WTC11 (cell line): Measurements from ENCODE around the gene KBTBD7. TPM values are rescaled to one million over a fixed set of nuclear protein-coding genes. Genes with fewer than 3 reads are reported as not detected.

Experiments
- AR ChIP-seq: fragments of 250-450 bp; sonication (Bioruptor Pico); IDR thresholded peaks from 2 replicates; pipeline ENCODE4 v1.9.0; 2021; ENCODE audit warnings: mild to moderate bottlenecking
- ARID4B ChIP-seq: sonication (generic); formaldehyde crosslinking; IDR thresholded peaks from 2 replicates; pipeline ENCODE4 v1.8.0; 2023; ENCODE audit warnings: missing genetic modification reagents, mild to moderate bottlenecking, borderline replicate concordance
- ATF6 ChIP-seq: sonication (generic); formaldehyde crosslinking; IDR thresholded peaks from 2 replicates; pipeline ENCODE4 v1.8.1; 2023; ENCODE audit warnings: mild to moderate bottlenecking, missing genetic modification reagents
- CREB1 ChIP-seq: sonication (generic); formaldehyde crosslinking; IDR thresholded peaks from 2 replicates; pipeline ENCODE4 v1.8.0; 2023; ENCODE audit warnings: mild to moderate bottlenecking, missing genetic modification reagents
- E2F1 ChIP-seq: sonication (generic); formaldehyde crosslinking; IDR thresholded peaks from 2 replicates; pipeline ENCODE4 v1.8.0; 2022; ENCODE audit warnings: mild to moderate bottlenecking, missing genetic modification reagents
- ETV6 ChIP-seq: sonication (generic); formaldehyde crosslinking; IDR thresholded peaks from 2 replicates; pipeline ENCODE4 v1.8.1; 2022; ENCODE audit warnings: mild to moderate bottlenecking, missing genetic modification reagents
- FOXP4 ChIP-seq: sonication (generic); formaldehyde crosslinking; IDR thresholded peaks from 2 replicates; pipeline ENCODE4 v1.8.0; 2022; ENCODE audit warnings: mild to moderate bottlenecking, missing genetic modification reagents
- GTF2I ChIP-seq: fragments of 250-450 bp; sonication (Bioruptor Pico); conservative IDR thresholded peaks from 2 replicates; pipeline ENCODE4 v1.4.0; 2021; ENCODE audit warnings: mild to moderate bottlenecking
- HMGA2 ChIP-seq: fragments of 250-450 bp; sonication (Bioruptor Pico); IDR thresholded peaks from 2 replicates; pipeline ENCODE4 v1.4.0; 2021; ENCODE audit warnings: mild to moderate bottlenecking, moderate library complexity
- MYBL2 ChIP-seq: sonication (generic); formaldehyde crosslinking; IDR thresholded peaks from 2 replicates; pipeline ENCODE4 v1.8.1; 2023; ENCODE audit warnings: mild to moderate bottlenecking, moderate library complexity, missing genetic modification reagents
- NFYB ChIP-seq: sonication (generic); formaldehyde crosslinking; conservative IDR thresholded peaks from 2 replicates; pipeline ENCODE4 v1.8.0; 2022; ENCODE audit warnings: low read depth, missing genetic modification reagents
- OVOL2 ChIP-seq: fragments of 250-450 bp; sonication (Bioruptor Pico); IDR thresholded peaks from 2 replicates; pipeline ENCODE4 v1.9.0; 2021; ENCODE audit warnings: mild to moderate bottlenecking, borderline replicate concordance
- PRDM15 ChIP-seq: sonication (generic); formaldehyde crosslinking; IDR thresholded peaks from 2 replicates; pipeline ENCODE4 v1.8.0; 2022; ENCODE audit warnings: missing genetic modification reagents
- PREB ChIP-seq: sonication (generic); formaldehyde crosslinking; IDR thresholded peaks from 2 replicates; pipeline ENCODE4 v1.8.1; 2022; ENCODE audit warnings: mild to moderate bottlenecking, missing genetic modification reagents, moderate library complexity, borderline replicate concordance
- RELA ChIP-seq: sonication (generic); formaldehyde crosslinking; IDR thresholded peaks from 2 replicates; pipeline ENCODE4 v1.8.1; 2022; ENCODE audit warnings: missing genetic modification reagents, mild to moderate bottlenecking, borderline replicate concordance
- SMAD4 ChIP-seq: sonication (generic); formaldehyde crosslinking; IDR thresholded peaks from 2 replicates; pipeline ENCODE4 v1.8.0; 2022; ENCODE audit warnings: mild to moderate bottlenecking, missing genetic modification reagents
- SOX15 ChIP-seq: fragments of 250-450 bp; sonication (Bioruptor Pico); IDR thresholded peaks from 2 replicates; pipeline ENCODE4 v1.9.0; 2021; ENCODE audit warnings: mild to moderate bottlenecking
- ZNF317 ChIP-seq: sonication (generic); formaldehyde crosslinking; IDR thresholded peaks from 2 replicates; pipeline ENCODE4 v1.8.1; 2023; ENCODE audit warnings: low read depth, mild to moderate bottlenecking, moderate library complexity, missing genetic modification reagents, borderline replicate concordance
- ZNF416 ChIP-seq: fragments of 250-450 bp; sonication (Bioruptor Pico); IDR thresholded peaks from 2 replicates; pipeline ENCODE4 v1.9.0; 2021; ENCODE audit warnings: mild to moderate bottlenecking, inconsistent platforms
- ZNF671 ChIP-seq: fragments of 250-450 bp; sonication (Bioruptor Pico); IDR thresholded peaks from 2 replicates; pipeline ENCODE4 v1.8.0; 2021; ENCODE audit warnings: mild to moderate bottlenecking
- total RNA-seq: library from RNA; stranded (reverse); gene quantifications from 3 replicates; pipeline ENCODE4 v1.2.3, GENCODE V29; 2021

The KBTBD7 gene
- total RNA-seq, 1 experiment from 2014 or later: 15.7 TPM

GRCh38 chr13:41193919-41194824 lies at the start of gene KBTBD7 (continued):
- TF ChIP-seq SMAD4 (CRISPR knock-in tag): no peak
- TF ChIP-seq ZNF416 (CRISPR knock-in tag): no peak
- TF ChIP-seq PREB (CRISPR knock-in tag): no peak
- no peak for TF ChIP-seq AR (CRISPR knock-in tag)
- peak; percentile 55; the same call in 1 of the 2 replicates for TF ChIP-seq FOXP4 (CRISPR knock-in tag)
- TF ChIP-seq ZNF671 (CRISPR knock-in tag): no peak
- no peak; the same call in 1 of the 2 replicates for TF ChIP-seq E2F1 (CRISPR knock-in tag)
- TF ChIP-seq GTF2I (CRISPR knock-in tag): no peak
- peak; percentile 68; the same call in 1 of the 2 replicates for TF ChIP-seq MYBL2 (CRISPR knock-in tag)
- no peak for TF ChIP-seq ZNF317
- no peak for TF ChIP-seq HMGA2 (CRISPR knock-in tag)
- TF ChIP-seq PRDM15 (CRISPR knock-in tag): no peak
- TF ChIP-seq CREB1 (CRISPR knock-in tag): no peak
- TF ChIP-seq ATF6 (CRISPR knock-in tag): no peak
- TF ChIP-seq RELA: peak; percentile 74; the same call in 1 of the 2 replicates
- no peak for TF ChIP-seq OVOL2 (CRISPR knock-in tag)
- TF ChIP-seq ARID4B: peak; percentile 77; the same call in 1 of the 2 replicates
- peak; percentile 20; the same call in 1 of the 2 replicates for TF ChIP-seq NFYB (CRISPR knock-in tag)
- no peak for TF ChIP-seq SOX15 (CRISPR knock-in tag)
- peak; percentile 78; the same call in 1 of the 2 replicates for TF ChIP-seq ETV6 (CRISPR knock-in tag)
